CD4-positive, CD25-positive, alpha-beta regulatory T cell (primary cell): Measurements from ENCODE around the gene KCNK1. TPM values are rescaled to one million over a fixed set of nuclear protein-coding genes. Genes with fewer than 3 reads are reported as not detected.
"Not testable (repeated sequence)": the region's sequence is repeated elsewhere in the genome, so short reads cannot be mapped to it uniquely, and the experiment has no call there.

Experiments used
- ATAC-seq, 2 donors: fragments of 150-1000 bp; cut with Tn5 transposase; one replicate each; pipeline ENCODE4 v1.10.0; 2021; ENCODE audit warnings: low read depth in 2 of 2, moderate number of reproducible peaks in 2 of 2, moderate library complexity in 1 of 2
- DNase-seq, 3 donors: peaks; one replicate each; pipeline versions ENCODE4 v3.0.0 to v3.0.0-alpha.2; 2012 to 2022; ENCODE audit warnings: mixed read lengths in 1 of 3
- H3K27ac ChIP-seq: one replicate; pipeline ENCODE4 v1.7.0; 2013; ENCODE audit warnings: mild to moderate bottlenecking, low read length; ENCODE audit not compliant: insufficient read depth, poor library complexity, severe bottlenecking
- H3K27me3 ChIP-seq: one replicate; pipeline ENCODE4 v1.7.0; 2013; ENCODE audit warnings: low read length; ENCODE audit not compliant: control insufficient read depth, insufficient read depth
- H3K36me3 ChIP-seq: one replicate; pipeline ENCODE4 v1.7.0; 2013; ENCODE audit warnings: mild to moderate bottlenecking, low read length, moderate library complexity; ENCODE audit not compliant: control insufficient read depth, insufficient read depth
- H3K4me1 ChIP-seq: 2 replicates; pipeline ENCODE4 v1.7.0; 2013; ENCODE audit warnings: mild to moderate bottlenecking, low read length; ENCODE audit not compliant: insufficient read depth, control insufficient read depth, poor library complexity, severe bottlenecking
- H3K4me3 ChIP-seq: one replicate; pipeline ENCODE4 v1.7.0; 2013; ENCODE audit warnings: low read depth, mild to moderate bottlenecking, low read length, moderate library complexity
- H3K9me3 ChIP-seq, 2 experiments: 1 replicate in 1 of 2; 2 replicates in 1 of 2; pipeline ENCODE4 v1.7.0; 2013; ENCODE audit warnings: low read length in 2 of 2, mild to moderate bottlenecking in 1 of 2, moderate library complexity in 1 of 2; ENCODE audit not compliant: control insufficient read depth in 2 of 2
- H3K27ac Mint-ChIP-seq, 3 donors: one replicate each; pipeline ENCODE4 v1.8.0; 2020 to 2022; ENCODE audit warnings: mild to moderate bottlenecking in 3 of 3, mixed read lengths in 3 of 3, moderate library complexity in 2 of 3
- H3K27me3 Mint-ChIP-seq: one replicate; pipeline ENCODE4 v1.8.0; 2022; ENCODE audit warnings: mild to moderate bottlenecking, mixed read lengths
- H3K36me3 Mint-ChIP-seq: one replicate; pipeline ENCODE4 v1.8.0; 2020; ENCODE audit warnings: mixed read lengths
- H3K4me1 Mint-ChIP-seq, 4 donors: one replicate each; pipeline ENCODE4 v1.8.0; 2020 to 2022; ENCODE audit warnings: mixed read lengths in 4 of 4, mild to moderate bottlenecking in 1 of 4
- H3K4me3 Mint-ChIP-seq, 4 donors: one replicate each; pipeline ENCODE4 v1.8.0; 2020 to 2022; ENCODE audit warnings: mild to moderate bottlenecking in 4 of 4, mixed read lengths in 4 of 4, moderate library complexity in 3 of 4
- H3K9me3 Mint-ChIP-seq, 7 donors: one replicate each; pipeline ENCODE4 v1.8.0; 2020 to 2022; ENCODE audit warnings: mixed read lengths in 7 of 7, mild to moderate bottlenecking in 3 of 7, moderate library complexity in 2 of 7
- polyA plus RNA-seq, 4 donors: library from polyadenylated mRNA; unstranded; fragments of 300-500 nt; fragmentation: Illumina TruSeq; gene quantifications; one replicate each; pipeline ENCODE4 v1.2.3, GENCODE V29; 2021
- total RNA-seq: library from RNA; stranded (reverse); gene quantifications from one replicate; pipeline ENCODE4 v1.2.3, GENCODE V29; 2022

The KCNK1 gene
- total and polyA plus RNA-seq, 5 donors from 2014 or later = 0.15 to 0.99 (median 0.21) TPM; not detected in 1

- not testable (repeated sequence) for H3K4me3 Mint-ChIP-seq, H3K4me1 Mint-ChIP-seq, H3K36me3 Mint-ChIP-seq, H3K27me3 Mint-ChIP-seq, H3K27ac ChIP-seq, H3K4me3 ChIP-seq, H3K27me3 ChIP-seq, H3K9me3 ChIP-seq, H3K4me1 ChIP-seq, H3K27ac Mint-ChIP-seq, H3K9me3 Mint-ChIP-seq, H3K36me3 ChIP-seq, ATAC-seq, DNase-seq
Measured at GRCh38 chr1:233670363-233670762, 56.5 kb downstream of the KCNK1 start.

GRCh38 chr1:233671286-233671685 is 57.4 kb downstream of the KCNK1 start:
- no peaks in the 10 kb centered on the region for H3K27me3 ChIP-seq
- Mint-ChIP-seq H3K4me1 (no peaks in the 10 kb centered on the region), H3K4me3 (no peak overlapping the region), H3K27ac (no peak overlapping the region), H3K27me3 (peaks cover 9% of the 10 kb centered on the region), H3K9me3 (peaks cover 0 to 4% (median 0%) of the 10 kb centered on the region in 7 donors), H3K36me3 (no peaks in the 10 kb centered on the region)
- H3K4me1 ChIP-seq = no peaks in the 10 kb centered on the region
- no peak for DNase-seq
- no peak overlapping the region for H3K4me3 ChIP-seq
- H3K36me3 ChIP-seq = no peaks in the 10 kb centered on the region
- no peaks in the 10 kb centered on the region for H3K9me3 ChIP-seq
- ATAC-seq = no peak
- no peak overlapping the region for H3K27ac ChIP-seq

DNA sequence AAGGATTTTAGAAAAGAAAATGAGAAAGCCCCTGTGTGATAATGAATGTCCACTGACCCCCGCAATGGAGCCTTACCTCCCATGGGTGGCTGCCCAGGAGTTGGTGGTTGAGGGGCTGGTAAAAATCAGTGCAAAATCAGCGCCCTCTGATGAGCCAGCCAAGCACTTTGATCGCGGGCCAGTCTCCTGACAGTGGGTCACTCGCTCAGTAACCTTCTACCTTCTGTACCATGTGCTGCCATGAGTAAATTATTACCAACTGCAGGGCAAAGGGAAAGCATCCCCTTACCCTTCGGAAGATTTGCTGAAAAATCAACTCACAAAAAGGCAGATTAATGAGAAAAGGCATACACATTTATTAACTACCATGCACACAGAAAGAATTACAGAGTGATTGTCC is 58.8 kb downstream of the KCNK1 start:
- DNase-seq (no peak), ATAC-seq (no peak)
- Mint-ChIP-seq H3K9me3 (peaks cover 0 to 4% (median 0%) of the 10 kb centered on the region in 7 donors), H3K27ac (no peak overlapping the region), H3K27me3 (peaks cover 9% of the 10 kb centered on the region), H3K4me3 (no peak overlapping the region), H3K36me3 (no peaks in the 10 kb centered on the region), H3K4me1 (no peaks in the 10 kb centered on the region)
- Histone ChIP-seq H3K4me3 (no peak overlapping the region), H3K4me1 (no peaks in the 10 kb centered on the region), H3K27me3 (no peaks in the 10 kb centered on the region), H3K9me3 (no peaks in the 10 kb centered on the region), H3K27ac (no peak overlapping the region), H3K36me3 (no peaks in the 10 kb centered on the region)

DNA sequence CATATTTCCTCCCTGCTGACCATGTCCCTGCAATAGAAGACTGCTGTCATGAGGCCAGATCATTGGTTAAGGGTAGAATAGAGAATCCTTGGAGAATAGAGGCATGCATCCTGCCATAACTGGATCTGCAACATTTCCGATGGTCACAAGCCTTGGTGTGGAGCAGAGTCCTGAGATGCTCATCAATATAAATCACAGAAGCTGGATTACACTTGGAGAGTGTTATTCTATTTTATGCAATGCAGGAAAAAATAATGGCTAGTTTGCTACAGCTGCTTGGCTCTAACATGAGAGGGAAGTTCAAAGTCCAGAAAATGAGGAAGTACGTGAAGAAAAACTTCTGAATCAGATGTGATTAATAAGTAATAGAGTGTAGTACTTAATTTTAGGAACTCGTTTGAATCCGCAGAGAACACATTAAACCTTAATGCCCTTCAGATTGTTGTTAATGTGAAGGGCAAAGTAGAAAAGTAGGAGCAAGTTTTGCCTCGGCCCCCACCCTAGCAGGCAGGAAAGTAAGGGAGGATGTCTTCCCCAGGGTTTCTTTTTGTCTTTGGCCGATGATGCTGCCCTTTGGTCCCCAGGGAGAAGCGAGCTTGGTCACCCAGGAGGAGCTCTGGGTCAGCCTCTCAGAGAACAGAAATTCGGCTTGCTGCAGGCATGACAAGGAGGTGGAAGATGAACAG is 59.5 kb downstream of the KCNK1 start:
- H3K4me3 Mint-ChIP-seq = no peak overlapping the region
- H3K4me1 Mint-ChIP-seq = no peaks in the 10 kb centered on the region
- Histone ChIP-seq H3K4me1 (no peaks in the 10 kb centered on the region), H3K27me3 (no peaks in the 10 kb centered on the region), H3K9me3 (no peaks in the 10 kb centered on the region), H3K27ac (no peak overlapping the region), H3K4me3 (no peak overlapping the region), H3K36me3 (no peaks in the 10 kb centered on the region)
- no peaks in the 10 kb centered on the region for H3K36me3 Mint-ChIP-seq
- H3K27ac Mint-ChIP-seq = no peak overlapping the region
- peaks cover 0 to 4% (median 0%) of the 10 kb centered on the region in 7 donors for H3K9me3 Mint-ChIP-seq
- peaks cover 9% of the 10 kb centered on the region for H3K27me3 Mint-ChIP-seq
- DNase-seq = no peak
- no peak for ATAC-seq

GRCh38 chr1:233673947-233674431 is 60.1 kb downstream of the KCNK1 start:
- Histone ChIP-seq H3K27ac (no peak overlapping the region), H3K4me1 (no peaks in the 10 kb centered on the region), H3K36me3 (no peaks in the 10 kb centered on the region), H3K4me3 (no peak overlapping the region), H3K27me3 (no peaks in the 10 kb centered on the region), H3K9me3 (no peaks in the 10 kb centered on the region)
- no peak for DNase-seq
- ATAC-seq = no peak
- Mint-ChIP-seq H3K9me3 (peaks cover 0 to 4% (median 0%) of the 10 kb centered on the region in 7 donors), H3K27ac (no peak overlapping the region), H3K4me1 (no peaks in the 10 kb centered on the region), H3K27me3 (peaks cover 9% of the 10 kb centered on the region), H3K36me3 (no peaks in the 10 kb centered on the region), H3K4me3 (no peak overlapping the region)

GRCh38 chr1:233675446-233675845 is 61.5 kb downstream of the KCNK1 start:
- Mint-ChIP-seq H3K4me3 (no peak overlapping the region), H3K27me3 (peaks cover 9% of the 10 kb centered on the region), H3K9me3 (peaks cover 0 to 5% (median 0%) of the 10 kb centered on the region in 7 donors), H3K4me1 (no peaks in the 10 kb centered on the region), H3K36me3 (no peaks in the 10 kb centered on the region), H3K27ac (no peak overlapping the region)
- DNase-seq = no peak
- no peaks in the 10 kb centered on the region for H3K4me1 ChIP-seq
- no peak overlapping the region for H3K4me3 ChIP-seq
- H3K27ac ChIP-seq = no peak overlapping the region
- H3K36me3 ChIP-seq = no peaks in the 10 kb centered on the region
- ATAC-seq = no peak
- H3K27me3 ChIP-seq = no peaks in the 10 kb centered on the region
- no peaks in the 10 kb centered on the region for H3K9me3 ChIP-seq

- no peak overlapping the region for H3K27ac Mint-ChIP-seq
- H3K4me1 ChIP-seq = no peaks in the 10 kb centered on the region
- H3K4me3 ChIP-seq = no peak overlapping the region
- peaks cover 0 to 6% (median 0%) of the 10 kb centered on the region in 7 donors for H3K9me3 Mint-ChIP-seq
- H3K36me3 Mint-ChIP-seq = no peaks in the 10 kb centered on the region
- DNase-seq (no peak), ATAC-seq (no peak)
- H3K27ac ChIP-seq = no peak overlapping the region
- no peaks in the 10 kb centered on the region for H3K9me3 ChIP-seq
- no peaks in the 10 kb centered on the region for H3K27me3 ChIP-seq
- H3K4me3 Mint-ChIP-seq = no peak overlapping the region
- H3K4me1 Mint-ChIP-seq = no peaks in the 10 kb centered on the region
- H3K36me3 ChIP-seq = no peaks in the 10 kb centered on the region
- peaks cover 9% of the 10 kb centered on the region for H3K27me3 Mint-ChIP-seq
Measured at GRCh38 chr1:233675893-233676292, 62.0 kb downstream of the KCNK1 start.

DNA sequence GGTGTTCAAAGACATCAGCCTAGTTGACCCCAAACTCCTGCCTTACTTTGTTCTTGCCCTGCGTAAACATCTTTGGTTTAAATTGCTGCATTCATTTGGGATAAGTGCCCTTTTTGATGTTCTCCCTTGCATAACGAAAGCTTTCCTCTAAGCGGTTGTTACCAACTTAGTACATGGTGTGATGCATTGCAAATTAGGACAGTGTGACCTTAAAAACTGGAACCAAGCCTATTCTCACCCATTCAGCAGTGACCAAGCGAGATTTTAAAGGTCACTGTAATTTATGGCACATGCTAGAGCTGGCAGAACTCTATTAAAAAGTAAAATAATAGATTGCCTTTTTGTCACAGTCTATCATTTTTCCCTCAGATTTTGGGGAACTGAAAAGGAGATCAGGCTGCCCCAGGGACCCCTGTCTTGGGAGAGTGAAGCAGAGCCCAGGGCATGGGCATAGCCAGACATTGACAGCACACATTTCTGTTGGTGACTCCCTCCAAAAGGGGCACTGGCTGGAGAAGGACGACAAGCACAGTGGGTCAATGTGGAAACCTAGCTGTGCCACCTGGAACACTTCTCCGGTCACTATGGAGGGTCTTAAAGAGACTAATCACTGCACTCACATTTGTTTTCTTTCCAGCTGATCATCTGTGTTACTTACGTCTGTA is 63.9 kb downstream of the KCNK1 start:
- Histone ChIP-seq H3K27ac (no peak overlapping the region), H3K4me1 (no peaks in the 10 kb centered on the region), H3K4me3 (no peak overlapping the region), H3K36me3 (no peaks in the 10 kb centered on the region), H3K9me3 (no peaks in the 10 kb centered on the region), H3K27me3 (no peaks in the 10 kb centered on the region)
- Mint-ChIP-seq H3K27ac (no peak overlapping the region), H3K4me1 (no peaks in the 10 kb centered on the region), H3K36me3 (no peaks in the 10 kb centered on the region), H3K4me3 (no peak overlapping the region), H3K9me3 (peaks cover 0 to 6% (median 0%) of the 10 kb centered on the region in 7 donors), H3K27me3 (peaks cover 9% of the 10 kb centered on the region)
- no peak for ATAC-seq
- DNase-seq = no peak
